Naive thymus-derived CD4-positive, alpha-beta T cell (primary cell): ENCODE measurements around the gene IQGAP2. TPM values are rescaled to one million over a fixed set of nuclear protein-coding genes. Genes with fewer than 3 reads are reported as not detected.
A peak's percentile ranks its signal among the peaks of the same experiment; 100 is the strongest.

Experiments used
- ATAC-seq: fragments of 150-1000 bp; cut with Tn5 transposase; 2 replicates; pipeline ENCODE4 v1.10.0; 2021; ENCODE audit warnings: mild to moderate bottlenecking, moderate library complexity
- CTCF ChIA-PET: fragments of 350-600 bp; sonication (Branson Sonifier 250); formaldehyde crosslinking; loops from one replicate; lab custom pipeline; 2021; ENCODE audit warnings: antibody characterized with exemption; lab: Charles Lee
- POLR2A ChIA-PET: fragments of 350-600 bp; sonication (Branson Sonifier 250); formaldehyde crosslinking; loops from one replicate; lab custom pipeline; 2021; ENCODE audit warnings: antibody characterized with exemption, inconsistent platforms; lab: Charles Lee
- DNase-seq, 9 donors: peaks; one replicate each; pipeline versions ENCODE4 v3.0.0 to v3.0.0-alpha.2; 2020 to 2022; ENCODE audit warnings: mixed read lengths in 1 of 9
- H3K27ac ChIP-seq: one replicate; pipeline ENCODE4 v1.7.0; 2013; ENCODE audit warnings: mild to moderate bottlenecking, low read depth, low read length, moderate library complexity
- H3K27me3 ChIP-seq, 2 donors: one replicate each; pipeline ENCODE4 v1.7.0; 2013; ENCODE audit warnings: low read length in 2 of 2, mild to moderate bottlenecking in 2 of 2, moderate library complexity in 2 of 2; ENCODE audit not compliant: control insufficient read depth in 2 of 2, insufficient read depth in 2 of 2
- H3K36me3 ChIP-seq, 3 experiments: 1 replicate in 2 of 3; 2 replicates in 1 of 3; pipeline ENCODE4 v1.7.0; 2013; ENCODE audit warnings: low read length in 3 of 3, mild to moderate bottlenecking in 3 of 3, moderate library complexity in 1 of 3; ENCODE audit not compliant: insufficient read depth in 3 of 3, control insufficient read depth in 2 of 3
- H3K4me1 ChIP-seq, 2 donors: one replicate each; pipeline ENCODE4 v1.7.0; 2013; ENCODE audit warnings: low read length in 2 of 2, mild to moderate bottlenecking in 2 of 2, moderate library complexity in 1 of 2; ENCODE audit not compliant: control insufficient read depth in 2 of 2, insufficient read depth in 2 of 2
- H3K4me3 ChIP-seq: 2 replicates; pipeline ENCODE4 v1.7.0; 2013; ENCODE audit warnings: mild to moderate bottlenecking, low read length
- H3K9me3 ChIP-seq, 3 experiments: 1 replicate in 2 of 3; 2 replicates in 1 of 3; pipeline ENCODE4 v1.7.0; 2013; ENCODE audit warnings: low read length in 3 of 3; ENCODE audit not compliant: control insufficient read depth in 2 of 3
- H3K27ac Mint-ChIP-seq, 9 donors: one replicate each; pipeline ENCODE4 v1.8.0; 2020 to 2022; ENCODE audit warnings: mixed read lengths in 9 of 9, mild to moderate bottlenecking in 8 of 9, moderate library complexity in 5 of 9, inconsistent platforms in 2 of 9
- H3K27me3 Mint-ChIP-seq, 5 donors: one replicate each; pipeline ENCODE4 v1.8.0; 2021 to 2022; ENCODE audit warnings: mixed read lengths in 5 of 5, mild to moderate bottlenecking in 1 of 5
- H3K36me3 Mint-ChIP-seq, 5 donors: one replicate each; pipeline ENCODE4 v1.8.0; 2020 to 2022; ENCODE audit warnings: mixed read lengths in 5 of 5, mild to moderate bottlenecking in 3 of 5, inconsistent platforms in 1 of 5
- H3K4me1 Mint-ChIP-seq, 7 donors: one replicate each; pipeline ENCODE4 v1.8.0; 2020 to 2022; ENCODE audit warnings: mixed read lengths in 7 of 7, mild to moderate bottlenecking in 3 of 7, inconsistent platforms in 1 of 7
- H3K4me3 Mint-ChIP-seq, 10 donors: one replicate each; pipeline ENCODE4 v1.8.0; 2020 to 2022; ENCODE audit warnings: mild to moderate bottlenecking in 10 of 10, mixed read lengths in 10 of 10, moderate library complexity in 6 of 10, inconsistent platforms in 2 of 10
- H3K9me3 Mint-ChIP-seq, 11 donors: one replicate each; pipeline ENCODE4 v1.8.0; 2020 to 2022; ENCODE audit warnings: mixed read lengths in 11 of 11, mild to moderate bottlenecking in 4 of 11, inconsistent platforms in 1 of 11, moderate library complexity in 1 of 11
- intact Hi-C, 2 donors: fragments of 100-400 bp; cut with micrococcal nuclease; formaldehyde crosslinking; loops; one replicate each; pipeline ENCODE4 v1.15.1; 2023
- polyA plus RNA-seq, 2 donors: library from polyadenylated mRNA; unstranded; fragments of 300-500 nt; fragmentation: Illumina TruSeq; gene quantifications; one replicate each; pipeline ENCODE4 v1.2.3, GENCODE V29; 2021
- total RNA-seq, 6 experiments: library from RNA in 5 of 6; stranded (reverse) in 5 of 6; gene quantifications; 1 replicate in 5 of 6; 2 replicates in 1 of 6; pipeline ENCODE4 v1.2.3 and lab custom pipeline; 2021 to 2026

IQGAP2 gene
- total and polyA plus RNA-seq, 7 experiments from 2014 or later: 19.0 to 114 (median 86.3) TPM

DNA sequence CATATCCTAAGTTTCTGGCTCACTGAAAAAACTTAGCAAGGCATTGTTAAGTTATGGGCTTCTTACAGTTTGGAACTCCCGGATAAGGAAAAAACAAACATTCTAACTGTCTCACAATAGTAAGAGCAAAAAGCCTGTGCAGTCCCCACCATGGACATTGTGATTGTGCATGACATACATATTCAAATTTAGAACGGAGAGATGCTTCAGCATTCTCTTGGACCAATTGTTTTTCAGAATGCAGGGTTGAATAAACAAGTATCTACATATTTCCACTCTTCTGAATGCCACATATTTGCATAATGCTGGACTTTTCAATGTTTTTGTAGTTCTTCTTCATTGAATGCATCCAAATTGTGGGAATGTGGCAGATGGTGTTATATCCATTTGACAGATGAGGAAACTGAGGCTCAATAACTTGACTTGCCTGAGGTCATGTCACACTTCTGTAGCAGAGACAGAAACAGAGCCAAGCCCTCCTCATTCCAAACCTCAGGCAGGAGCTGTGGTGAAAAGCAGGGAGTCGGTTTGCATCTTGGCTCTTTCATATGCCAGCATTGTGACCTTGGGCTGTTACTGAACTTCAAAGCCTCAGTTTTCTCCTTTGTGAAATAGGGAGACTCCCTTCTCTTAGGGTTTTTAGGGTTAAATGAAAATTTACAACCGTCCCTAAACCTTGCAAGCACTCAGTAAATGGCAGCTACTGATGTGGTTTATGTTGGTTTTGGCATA lies 95.1 kb downstream of the IQGAP2 start:
- Mint-ChIP-seq H3K36me3 (peaks cover 0 to 21% (median 7%) of the 10 kb centered on the region in 5 donors), H3K4me3 (no peak overlapping the region), H3K4me1 (peaks cover 30 to 77% (median 66%) of the 10 kb centered on the region in 7 donors), H3K27ac (peak overlapping the region in 3 of 9 donors; percentile 10 to 57 (median 43)), H3K27me3 (no peaks in the 10 kb centered on the region), H3K9me3 (peaks cover 0 to 3% (median 0%) of the 10 kb centered on the region in 11 donors)
- Histone ChIP-seq H3K27ac (no peak overlapping the region), H3K36me3 (no peaks in the 10 kb centered on the region), H3K4me1 (peaks cover 3 to 7% of the 10 kb centered on the region in 2 donors), H3K27me3 (no peaks in the 10 kb centered on the region), H3K4me3 (no peak overlapping the region), H3K9me3 (no peaks in the 10 kb centered on the region)
- no peak for ATAC-seq
- no peak for DNase-seq
- intact Hi-C loops: no loop called here
- ChIA-PET POLR2A (no interaction called here), CTCF (no interaction called here)

GRCh38 chr5:76499507-76500161 lies 96.5 kb downstream of the IQGAP2 start:
- CTCF ChIA-PET: interaction anchor here (0.8 kb wide), 1 partner anchor 20 kb away, joined by 3 read pairs; no protein-coding TSS in a partner anchor
- H3K4me1 Mint-ChIP-seq: peaks cover 33 to 73% (median 66%) of the 10 kb centered on the region in 7 donors
- H3K4me3 Mint-ChIP-seq: no peak overlapping the region
- H3K27me3 ChIP-seq: no peaks in the 10 kb centered on the region
- POLR2A ChIA-PET: no interaction called here
- no peaks in the 10 kb centered on the region for H3K9me3 ChIP-seq
- DNase-seq: no peak
- no peak for ATAC-seq
- H3K9me3 Mint-ChIP-seq: peaks cover 0 to 3% (median 0%) of the 10 kb centered on the region in 11 donors
- intact Hi-C loops: loop anchor here in 1 of 2 donors (2.0 kb wide), 1 partner anchor 17 kb away; no protein-coding TSS in a partner anchor
- no peaks in the 10 kb centered on the region for H3K36me3 ChIP-seq
- H3K27ac Mint-ChIP-seq: peak overlapping the region in 4 of 9 donors; percentile 4 to 71 (median 24)
- peaks cover 3 to 7% of the 10 kb centered on the region in 2 donors for H3K4me1 ChIP-seq
- H3K4me3 ChIP-seq: no peak overlapping the region
- H3K27me3 Mint-ChIP-seq: no peaks in the 10 kb centered on the region
- peaks cover 0 to 13% (median 7%) of the 10 kb centered on the region in 5 donors for H3K36me3 Mint-ChIP-seq
- no peak overlapping the region for H3K27ac ChIP-seq

DNA sequence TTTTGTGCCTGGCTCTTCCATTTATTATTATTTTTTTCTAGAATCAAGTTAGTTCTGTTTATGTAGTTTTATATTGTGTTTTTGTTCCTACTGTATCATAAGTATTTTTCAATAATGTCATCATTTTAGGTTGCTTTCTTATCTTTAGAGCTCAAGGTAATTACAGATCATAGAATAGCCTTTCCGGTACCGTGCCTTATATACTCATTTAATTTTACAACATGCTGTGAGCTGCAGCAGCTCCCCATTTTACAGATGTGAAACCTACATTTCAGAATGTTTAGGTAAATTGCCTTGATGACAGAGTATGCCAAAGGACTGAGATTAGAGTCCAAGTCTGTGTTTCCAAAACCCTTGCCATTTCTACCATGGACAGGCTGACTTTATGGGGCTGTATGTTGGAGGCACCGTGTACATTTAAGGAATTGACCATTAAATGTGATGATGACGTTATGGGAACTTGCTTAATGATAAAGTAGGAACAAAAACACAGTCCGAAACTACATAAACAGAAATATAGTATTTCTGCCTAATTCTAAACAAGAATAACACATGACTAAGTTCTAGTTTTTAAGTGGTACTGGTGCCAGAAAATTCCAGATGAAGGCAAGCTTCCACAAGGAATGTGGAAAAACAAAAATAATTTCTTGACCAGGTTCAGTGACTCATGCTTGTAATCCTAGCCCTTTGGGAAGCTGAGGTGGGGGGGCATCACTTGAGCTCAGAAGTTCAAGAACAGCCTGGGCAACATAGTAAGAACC lies 97.7 kb downstream of the IQGAP2 start:
- Histone ChIP-seq H3K4me1 (peaks cover 11 to 12% of the 10 kb centered on the region in 2 donors), H3K4me3 (no peak overlapping the region), H3K27ac (no peak overlapping the region), H3K36me3 (no peaks in the 10 kb centered on the region), H3K27me3 (no peaks in the 10 kb centered on the region), H3K9me3 (no peaks in the 10 kb centered on the region)
- intact Hi-C loops: loop anchor here in 1 of 2 donors (2.0 kb wide), 1 partner anchor 16 kb away; no protein-coding TSS in a partner anchor
- H3K36me3 Mint-ChIP-seq: peaks cover 0 to 15% (median 4%) of the 10 kb centered on the region in 5 donors
- H3K4me3 Mint-ChIP-seq: no peak overlapping the region
- H3K4me1 Mint-ChIP-seq: peaks cover 39 to 75% (median 67%) of the 10 kb centered on the region in 7 donors
- no peak overlapping the region for H3K27ac Mint-ChIP-seq
- POLR2A ChIA-PET: no interaction called here
- no peaks in the 10 kb centered on the region for H3K27me3 Mint-ChIP-seq
- CTCF ChIA-PET: interaction anchor here (0.6 kb wide), 1 partner anchor 1987 kb away, joined by 3 read pairs; no protein-coding TSS in a partner anchor
- ATAC-seq (no peak), DNase-seq (no peak)
- peaks cover 0 to under 1% (median 0%) of the 10 kb centered on the region in 11 donors for H3K9me3 Mint-ChIP-seq

DNA sequence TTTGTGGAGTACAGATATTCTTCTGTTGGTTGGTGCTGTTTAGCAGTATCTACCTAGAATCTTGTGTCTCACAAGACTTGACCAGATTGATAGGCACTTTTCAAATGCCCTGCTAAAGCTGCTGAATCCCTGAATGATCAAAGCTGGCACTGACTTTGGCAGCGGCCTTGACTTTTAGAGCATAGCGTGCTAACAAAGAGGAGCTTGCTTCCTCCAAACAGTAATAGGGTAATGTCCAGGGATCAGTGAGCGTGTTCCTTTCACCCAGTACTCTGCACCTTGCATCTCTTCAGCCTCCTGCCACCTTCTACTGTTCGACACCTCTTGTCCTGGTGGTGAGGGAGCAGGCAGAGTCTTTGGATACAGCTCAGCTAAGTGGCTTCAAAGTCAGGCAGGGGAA lies 100.8 kb downstream of the IQGAP2 start:
- Histone ChIP-seq H3K4me3 (no peak overlapping the region), H3K9me3 (no peaks in the 10 kb centered on the region), H3K27ac (no peak overlapping the region), H3K36me3 (no peaks in the 10 kb centered on the region), H3K4me1 (peaks cover 8 to 9% of the 10 kb centered on the region in 2 donors), H3K27me3 (no peaks in the 10 kb centered on the region)
- Mint-ChIP-seq H3K4me3 (peak overlapping the region in 1 of 10 donors; percentile 2), H3K27me3 (no peaks in the 10 kb centered on the region), H3K4me1 (peaks cover 31 to 61% (median 55%) of the 10 kb centered on the region in 7 donors), H3K9me3 (peaks cover 0 to 1% (median 0%) of the 10 kb centered on the region in 11 donors), H3K27ac (no peak overlapping the region), H3K36me3 (peaks cover 0 to 26% (median 8%) of the 10 kb centered on the region in 5 donors)
- ChIA-PET CTCF (interaction anchor here (1.3 kb wide), 1 partner anchor 39 kb away, joined by 3 read pairs; no protein-coding TSS in a partner anchor), POLR2A (no interaction called here)
- DNase-seq: no peak
- ATAC-seq: no peak
- intact Hi-C loops: no loop called here

GRCh38 chr5:76504901-76505564 lies 101.9 kb downstream of the IQGAP2 start:
- peaks cover 22 to 52% (median 48%) of the 10 kb centered on the region in 7 donors for H3K4me1 Mint-ChIP-seq
- POLR2A ChIA-PET: no interaction called here

More at GRCh38 chr5:76504901-76505564, 101.9 kb downstream of the IQGAP2 start:
- H3K9me3 Mint-ChIP-seq: peaks cover 0 to 1% (median 0%) of the 10 kb centered on the region in 11 donors
- no peaks in the 10 kb centered on the region for H3K27me3 Mint-ChIP-seq
- H3K27ac Mint-ChIP-seq: peak overlapping the region in 2 of 9 donors; percentile 36 to 57
- peaks cover 8% of the 10 kb centered on the region in 2 donors for H3K4me1 ChIP-seq
- DNase-seq (no peak), ATAC-seq (no peak)
- no peak overlapping the region for H3K4me3 Mint-ChIP-seq
- H3K4me3 ChIP-seq: no peak overlapping the region
- H3K9me3 ChIP-seq: no peaks in the 10 kb centered on the region
- H3K27ac ChIP-seq: no peak overlapping the region
- H3K36me3 Mint-ChIP-seq: peaks cover 0 to 26% (median 9%) of the 10 kb centered on the region in 5 donors
- H3K36me3 ChIP-seq: no peaks in the 10 kb centered on the region
- intact Hi-C loops: no loop called here
- H3K27me3 ChIP-seq: no peaks in the 10 kb centered on the region
- CTCF ChIA-PET: no interaction called here
